GM12864 (cell line): ENCODE measurements around the gene PRICKLE2.

Experiments used
- DNase-seq: peaks from one replicate; pipeline ENCODE4 v3.0.0-alpha.2; 2011; ENCODE audit warnings: low read depth
- H3K4me3 ChIP-seq: 2 replicates; pipeline ENCODE4 v1.5.1; 2011; ENCODE audit warnings: mild to moderate bottlenecking, low read depth, low read length, control low read depth
- TF ChIP-seq, protein P1 (sequence below): IDR thresholded peaks from 2 replicates; pipeline ENCODE4 v1.5.1; 2011; ENCODE audit warnings: low read depth, mild to moderate bottlenecking, moderate library complexity, low read length, control low read depth, inconsistent platforms; ENCODE audit errors: missing control alignments

Gene PRICKLE2, protein sequence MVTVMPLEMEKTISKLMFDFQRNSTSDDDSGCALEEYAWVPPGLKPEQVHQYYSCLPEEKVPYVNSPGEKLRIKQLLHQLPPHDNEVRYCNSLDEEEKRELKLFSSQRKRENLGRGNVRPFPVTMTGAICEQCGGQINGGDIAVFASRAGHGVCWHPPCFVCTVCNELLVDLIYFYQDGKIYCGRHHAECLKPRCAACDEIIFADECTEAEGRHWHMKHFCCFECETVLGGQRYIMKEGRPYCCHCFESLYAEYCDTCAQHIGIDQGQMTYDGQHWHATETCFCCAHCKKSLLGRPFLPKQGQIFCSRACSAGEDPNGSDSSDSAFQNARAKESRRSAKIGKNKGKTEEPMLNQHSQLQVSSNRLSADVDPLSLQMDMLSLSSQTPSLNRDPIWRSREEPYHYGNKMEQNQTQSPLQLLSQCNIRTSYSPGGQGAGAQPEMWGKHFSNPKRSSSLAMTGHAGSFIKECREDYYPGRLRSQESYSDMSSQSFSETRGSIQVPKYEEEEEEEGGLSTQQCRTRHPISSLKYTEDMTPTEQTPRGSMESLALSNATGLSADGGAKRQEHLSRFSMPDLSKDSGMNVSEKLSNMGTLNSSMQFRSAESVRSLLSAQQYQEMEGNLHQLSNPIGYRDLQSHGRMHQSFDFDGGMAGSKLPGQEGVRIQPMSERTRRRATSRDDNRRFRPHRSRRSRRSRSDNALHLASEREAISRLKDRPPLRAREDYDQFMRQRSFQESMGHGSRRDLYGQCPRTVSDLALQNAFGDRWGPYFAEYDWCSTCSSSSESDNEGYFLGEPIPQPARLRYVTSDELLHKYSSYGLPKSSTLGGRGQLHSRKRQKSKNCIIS

DNA sequence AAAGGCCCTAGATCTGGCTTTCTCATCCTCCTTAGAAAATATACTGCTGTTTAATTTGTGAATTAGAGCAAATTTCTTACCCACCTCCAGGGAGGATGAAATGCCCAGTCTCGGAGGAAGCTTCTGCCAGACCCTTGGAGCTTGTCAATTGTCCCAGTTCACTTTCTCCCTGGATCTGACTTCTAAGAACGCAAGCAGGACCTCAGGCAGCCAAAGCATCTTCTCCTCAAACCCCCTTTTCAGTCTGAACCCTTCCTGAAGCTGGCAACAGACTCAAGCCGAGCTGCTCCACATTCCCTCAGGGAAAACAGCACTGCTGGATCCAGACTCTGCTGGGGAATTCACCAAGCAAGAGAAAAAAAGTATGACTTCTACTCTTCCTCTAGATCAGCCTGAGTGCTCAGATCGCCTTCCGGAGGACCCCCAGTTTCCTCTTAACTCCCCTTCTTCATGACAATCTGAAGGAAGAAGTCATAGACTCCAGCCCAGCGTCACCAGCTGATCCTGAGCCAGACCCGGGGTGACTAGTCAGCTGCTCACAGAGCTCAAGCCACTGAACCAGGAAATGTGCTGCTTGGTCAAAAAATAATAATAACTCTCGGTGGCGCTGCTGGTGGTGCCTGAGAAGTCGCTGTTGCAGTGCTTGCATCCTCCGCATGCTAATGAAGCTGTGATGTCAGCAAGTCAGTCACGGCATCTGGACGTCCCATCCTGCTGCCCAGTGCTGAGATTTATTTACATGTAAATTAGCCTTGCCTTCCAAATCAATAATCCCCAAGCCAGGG lies at the start of gene PRICKLE2:
Gene PRICKLE2, minus strand, starts transcription at position 641 of the 785 bp plus-strand sequence. CDS start 26,539 bp downstream, outside the sequence.
- DNase-seq: peak; percentile 75
- peak within 1 kb of the TSS; percentile 56 for H3K4me3 ChIP-seq
- TF ChIP-seq, protein P1, sequence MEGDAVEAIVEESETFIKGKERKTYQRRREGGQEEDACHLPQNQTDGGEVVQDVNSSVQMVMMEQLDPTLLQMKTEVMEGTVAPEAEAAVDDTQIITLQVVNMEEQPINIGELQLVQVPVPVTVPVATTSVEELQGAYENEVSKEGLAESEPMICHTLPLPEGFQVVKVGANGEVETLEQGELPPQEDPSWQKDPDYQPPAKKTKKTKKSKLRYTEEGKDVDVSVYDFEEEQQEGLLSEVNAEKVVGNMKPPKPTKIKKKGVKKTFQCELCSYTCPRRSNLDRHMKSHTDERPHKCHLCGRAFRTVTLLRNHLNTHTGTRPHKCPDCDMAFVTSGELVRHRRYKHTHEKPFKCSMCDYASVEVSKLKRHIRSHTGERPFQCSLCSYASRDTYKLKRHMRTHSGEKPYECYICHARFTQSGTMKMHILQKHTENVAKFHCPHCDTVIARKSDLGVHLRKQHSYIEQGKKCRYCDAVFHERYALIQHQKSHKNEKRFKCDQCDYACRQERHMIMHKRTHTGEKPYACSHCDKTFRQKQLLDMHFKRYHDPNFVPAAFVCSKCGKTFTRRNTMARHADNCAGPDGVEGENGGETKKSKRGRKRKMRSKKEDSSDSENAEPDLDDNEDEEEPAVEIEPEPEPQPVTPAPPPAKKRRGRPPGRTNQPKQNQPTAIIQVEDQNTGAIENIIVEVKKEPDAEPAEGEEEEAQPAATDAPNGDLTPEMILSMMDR: peak; percentile 36

DNA sequence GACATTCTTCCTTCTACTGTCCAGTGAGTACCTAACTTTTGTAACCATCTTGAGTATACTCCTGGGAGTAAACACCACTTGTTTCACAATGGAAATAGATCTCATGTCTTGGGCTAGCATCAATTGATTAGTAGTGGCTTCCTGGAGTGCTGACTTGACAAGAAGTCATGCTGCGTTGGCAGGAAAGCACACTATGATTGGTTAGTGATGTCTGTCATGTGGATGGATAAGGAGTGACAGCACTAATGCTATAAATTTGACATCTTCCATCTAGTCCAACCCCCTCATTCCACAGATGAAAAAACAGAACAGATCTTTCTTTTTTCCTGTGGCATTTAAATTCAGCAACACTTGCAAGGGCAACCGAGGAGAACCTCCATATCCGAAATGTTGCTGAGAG lies 47.6 kb upstream of the PRICKLE2 start:
- TF ChIP-seq, protein P1: no peak
- no peak overlapping the region for H3K4me3 ChIP-seq
- DNase-seq: no peak

DNA sequence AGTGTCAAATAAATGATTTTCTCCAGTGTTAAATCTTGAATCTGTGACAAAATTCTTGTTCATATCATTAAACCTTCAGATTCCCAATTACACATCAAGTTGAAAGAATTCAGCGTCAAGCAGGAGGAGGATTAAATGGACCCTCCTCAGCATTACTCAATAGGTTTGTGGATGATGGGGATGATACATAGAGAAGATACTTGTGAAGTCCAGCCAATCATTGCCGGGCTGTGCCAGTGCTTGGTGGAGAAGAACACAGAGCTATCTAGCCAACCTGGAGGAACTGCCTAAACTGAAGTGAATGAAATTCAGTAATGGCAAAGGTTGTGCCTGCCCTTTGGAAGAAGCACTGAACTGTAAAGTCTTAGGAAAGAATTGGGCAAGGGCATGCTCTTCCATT lies 47.0 kb upstream of the PRICKLE2 start:
- H3K4me3 ChIP-seq: no peak overlapping the region
- DNase-seq: no peak
- TF ChIP-seq, protein P1: no peak

DNA sequence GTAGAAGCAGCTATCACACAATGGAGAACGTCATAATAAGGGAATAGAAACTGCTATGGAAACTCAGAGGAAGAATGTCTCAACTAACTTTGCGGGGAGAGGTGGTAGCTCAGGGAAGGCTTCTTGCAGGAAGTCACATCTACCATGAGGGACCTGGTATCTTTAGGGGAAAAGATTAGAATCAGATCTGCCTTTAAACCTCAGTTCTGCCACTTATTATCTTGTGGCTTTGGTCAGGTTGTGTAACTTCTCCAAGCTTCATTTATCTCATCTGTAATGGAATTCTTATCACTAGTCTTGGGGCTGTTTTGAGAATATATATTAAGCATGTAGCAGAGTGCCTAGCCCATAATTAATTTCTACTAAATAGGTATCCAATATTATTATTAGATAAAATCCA lies 46.4 kb upstream of the PRICKLE2 start:
- DNase-seq: no peak
- TF ChIP-seq, protein P1: no peak

DNA sequence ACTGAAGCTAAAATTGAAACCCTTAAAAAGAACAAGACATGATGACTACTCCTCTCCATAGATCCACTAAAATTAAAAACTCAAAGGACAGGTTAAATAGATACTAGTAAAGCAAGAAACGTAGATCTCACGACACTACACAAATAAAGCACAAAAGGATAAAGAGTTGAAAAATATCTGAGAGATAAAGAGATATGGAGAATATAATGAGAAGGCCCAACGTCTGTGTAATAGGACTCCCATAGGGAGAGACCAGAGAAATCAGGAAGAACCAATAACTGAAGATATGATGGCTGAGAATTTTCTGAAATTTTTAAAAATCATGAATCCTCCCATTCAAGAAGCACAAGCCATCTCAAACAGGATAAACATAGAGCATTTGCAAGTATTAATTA lies 45.6 kb upstream of the PRICKLE2 start:
- TF ChIP-seq, protein P1: no peak
- no peak for DNase-seq
- H3K4me3 ChIP-seq: no peak overlapping the region

More for the DNA sequence above, 46.4 kb upstream of the PRICKLE2 start:
- no peak overlapping the region for H3K4me3 ChIP-seq

DNA sequence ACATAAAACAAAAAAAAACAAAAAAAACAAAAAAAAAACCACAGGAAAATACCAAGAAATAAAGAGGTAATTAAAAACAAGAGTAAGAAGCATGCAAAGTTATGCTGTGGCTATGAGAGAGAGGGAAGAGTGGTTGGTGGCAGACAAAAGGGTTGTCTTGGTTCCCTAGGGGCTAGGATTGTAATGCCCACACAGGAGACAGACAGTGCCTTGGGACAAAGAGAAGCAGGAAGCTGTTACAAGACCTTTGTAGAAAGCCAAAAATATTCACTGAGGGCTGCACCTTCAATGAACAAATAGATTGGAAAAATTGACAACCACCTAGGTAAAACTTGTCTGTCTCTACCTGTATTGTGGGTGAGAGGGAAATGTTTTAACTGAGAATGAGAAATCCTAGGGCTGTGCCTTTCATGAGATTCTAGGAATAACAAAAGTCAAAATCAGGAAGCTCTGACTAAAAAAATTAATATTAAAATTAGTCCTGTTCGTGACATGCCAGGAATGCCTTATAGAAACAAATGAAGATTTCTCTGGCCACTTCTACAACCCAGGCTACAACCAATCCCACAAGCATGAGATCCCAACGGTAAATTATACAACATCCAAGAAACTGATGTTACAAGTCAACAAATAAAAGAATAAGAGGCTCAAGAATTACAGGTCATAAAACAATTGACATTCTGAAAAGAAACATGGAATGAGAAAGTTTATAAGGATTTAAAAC lies 45.0 kb upstream of the PRICKLE2 start:
- DNase-seq: no peak
- H3K4me3 ChIP-seq: no peak overlapping the region
- TF ChIP-seq, protein P1: no peak
